Stimulated activated CD4-positive, alpha-beta T cell treated with anti-CD3 and anti-CD28 coated beads, Interleukin-4, amount 100 ng/mL, for 1 hour (primary cell): ENCODE measurements around the gene BLM.
A peak's percentile ranks its signal among the peaks of the same experiment; 100 is the strongest.
"Not testable (repeated sequence)": the region's sequence is repeated elsewhere in the genome, so short reads cannot be mapped to it uniquely, and the experiment has no call there.

Source experiments
- DNase-seq: peaks from one replicate; pipeline ENCODE4 v3.0.0-alpha.2; 2020

The BLM gene

DNA sequence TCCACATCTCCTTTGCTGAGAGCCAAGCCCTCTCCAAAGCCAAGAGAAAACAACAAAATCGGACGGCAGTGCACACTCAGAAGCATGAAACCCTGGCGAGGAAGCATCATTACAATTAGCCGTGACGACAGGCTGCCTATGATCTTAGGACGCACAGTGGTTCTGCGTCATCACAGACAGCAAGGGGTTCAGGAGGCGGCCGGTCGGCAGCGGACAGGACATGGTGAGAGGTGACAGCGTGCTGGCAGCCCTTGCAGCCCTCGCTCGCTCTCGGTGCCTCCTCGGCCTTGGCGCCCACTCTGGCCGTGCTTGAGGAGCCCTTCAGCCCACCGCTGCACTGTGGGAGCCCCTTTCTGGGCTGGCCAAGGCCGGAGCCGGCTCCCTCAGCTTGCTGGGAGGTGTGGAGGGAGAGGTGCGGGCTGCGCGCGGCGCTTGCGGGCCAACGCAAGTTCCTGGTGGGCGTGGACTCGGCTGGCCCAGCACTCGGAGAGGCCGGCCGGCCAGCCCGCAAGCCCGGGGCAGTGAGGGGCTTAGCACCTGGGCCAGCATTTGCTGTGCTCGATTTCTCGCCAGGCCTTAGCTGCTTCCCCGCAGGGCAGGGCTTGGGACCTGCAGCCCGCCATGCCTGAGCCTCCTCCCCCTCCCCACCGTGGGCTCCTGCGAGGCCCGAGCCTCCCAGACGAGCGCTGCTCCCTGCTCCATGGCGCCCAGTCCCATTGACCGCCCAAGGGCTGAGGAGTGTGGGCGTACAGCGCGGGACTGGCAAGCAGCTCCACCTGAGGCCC lies 108.2 kb downstream of the BLM start:
- not testable (repeated sequence) for DNase-seq

DNA sequence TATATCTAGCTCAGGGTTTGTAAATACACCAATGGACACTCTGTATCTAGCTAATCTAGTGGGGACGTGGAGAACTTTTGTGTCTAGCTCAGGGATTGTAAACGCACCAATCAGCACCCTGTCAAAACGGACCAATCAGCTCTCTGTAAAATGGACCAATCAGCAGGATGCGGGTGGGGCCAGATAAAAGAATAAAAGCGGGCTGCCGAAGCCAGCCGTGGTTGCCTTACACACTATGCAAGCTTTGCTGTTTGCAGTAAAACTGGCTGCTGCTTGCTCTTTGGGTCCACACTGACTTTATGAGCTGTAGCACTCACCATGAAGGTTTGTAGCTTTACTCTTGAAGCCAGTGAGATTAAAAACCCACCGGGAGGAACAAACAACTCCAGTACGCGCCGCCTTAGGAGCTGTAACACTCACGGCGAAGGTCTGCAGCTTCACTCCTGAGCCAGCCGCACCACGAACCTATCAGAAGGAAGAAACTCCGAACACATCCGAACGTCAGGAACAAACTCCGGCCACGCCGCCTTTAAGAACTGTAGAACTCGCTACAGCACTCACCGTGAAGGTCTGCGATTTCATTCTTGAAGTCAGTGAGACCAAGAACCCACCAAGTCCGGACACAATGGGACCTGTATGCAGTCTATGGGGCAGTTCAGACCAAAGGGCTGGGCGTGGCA lies 109.2 kb downstream of the BLM start:
- DNase-seq, result not testable (repeated sequence)

DNA sequence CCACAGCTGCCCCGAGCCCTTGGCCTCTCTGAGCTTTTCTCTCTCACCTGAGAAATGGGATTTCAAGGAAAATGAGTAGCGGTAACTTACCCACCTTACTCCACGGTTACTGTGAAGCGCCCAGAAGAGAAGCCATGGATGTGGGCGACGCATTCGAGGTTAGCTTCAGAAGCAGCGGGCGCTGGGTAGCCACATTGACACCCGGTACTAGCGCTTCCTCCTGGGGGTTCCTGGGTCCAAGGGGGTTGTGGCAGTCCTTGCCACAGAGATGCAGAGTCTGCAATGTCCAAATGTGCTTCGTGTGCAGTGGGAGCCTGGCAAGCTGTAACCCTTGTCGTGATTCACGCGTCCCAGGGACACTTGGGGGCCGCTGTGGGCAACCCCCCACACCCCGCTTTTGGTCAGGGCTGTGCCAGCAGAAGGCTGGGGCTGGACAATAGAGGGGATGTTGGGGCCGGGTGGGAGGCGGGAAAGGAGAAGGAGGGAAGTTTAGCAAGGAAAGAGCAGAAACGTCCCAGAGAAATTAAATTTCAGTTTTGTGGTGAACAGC lies 109.8 kb downstream of the BLM start:
- no peak for DNase-seq

DNA sequence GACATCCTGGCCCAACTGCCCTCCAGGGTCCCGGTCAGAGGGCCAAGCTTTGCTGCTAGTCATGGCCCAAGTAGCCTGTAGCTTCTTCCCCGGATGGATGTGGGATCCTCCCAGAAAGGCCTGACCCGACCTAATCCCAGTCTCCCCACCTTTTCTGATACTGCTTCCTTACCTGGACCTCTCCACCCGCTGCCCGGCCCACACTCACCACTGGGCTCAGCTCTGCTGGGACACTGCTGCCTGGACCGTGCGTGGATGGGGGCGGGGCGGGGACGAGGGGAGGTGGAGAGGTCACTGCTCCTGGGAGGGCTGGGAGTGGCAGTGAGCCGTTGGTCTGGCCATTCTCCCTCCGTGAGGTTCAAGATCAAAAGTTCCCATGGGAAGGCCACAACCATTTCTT lies 111.0 kb downstream of the BLM start:
- no peak for DNase-seq

GRCh38 chr15:90829126-90829525 lies 112.0 kb downstream of the BLM start:
- DNase-seq, result no peak

DNA sequence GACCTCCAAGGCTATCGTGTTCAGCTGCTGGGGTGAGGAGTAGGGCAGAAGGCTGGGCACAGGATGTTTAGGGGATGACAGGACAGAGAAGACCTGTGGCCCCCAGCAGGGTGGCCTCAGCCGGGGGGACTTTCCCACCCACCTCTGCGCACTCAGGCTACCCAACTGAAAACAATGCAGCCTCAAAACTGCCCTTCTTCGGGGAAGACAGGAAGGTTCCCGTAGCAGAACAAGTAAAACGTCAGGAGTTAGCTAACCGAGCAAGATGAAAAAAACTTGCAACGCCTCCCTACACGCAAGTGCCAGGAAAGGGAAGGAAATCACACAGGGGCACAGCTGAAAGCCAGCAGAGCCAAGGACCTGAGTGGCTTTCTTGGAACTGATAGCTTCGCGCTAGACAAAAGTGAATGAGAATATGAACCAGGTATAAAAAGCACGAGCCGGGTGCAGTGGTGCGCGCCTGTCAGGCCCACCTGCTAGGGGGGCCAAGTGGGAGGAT lies 112.8 kb downstream of the BLM start:
- DNase-seq, result no peak

DNA sequence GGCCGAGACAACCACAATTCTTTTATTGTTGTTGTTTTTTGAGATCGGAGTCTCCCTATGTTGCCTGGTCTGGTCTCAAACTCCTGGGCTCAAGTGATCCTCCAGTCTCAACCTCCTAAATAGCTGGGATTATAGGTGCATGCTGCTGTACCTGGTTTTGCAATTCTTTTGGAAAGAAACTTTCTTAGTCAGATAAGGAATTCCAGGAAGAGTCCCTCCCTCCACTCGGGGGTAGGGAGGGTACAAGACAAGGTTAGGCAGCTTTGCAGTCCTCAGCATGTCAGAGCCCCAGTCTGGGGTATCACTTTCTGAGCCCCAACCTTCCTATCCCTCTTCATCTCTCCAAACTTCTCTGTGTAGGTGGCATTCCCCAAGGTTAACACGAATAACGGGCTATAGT lies 117.5 kb downstream of the BLM start:
- DNase-seq, result no peak

GRCh38 chr15:90836296-90836871 lies 119.2 kb downstream of the BLM start:
- no peak for DNase-seq

GRCh38 chr15:90837094-90837493 lies 119.9 kb downstream of the BLM start:
- no peak for DNase-seq

GRCh38 chr15:90838139-90838538 lies 121.0 kb downstream of the BLM start:
- DNase-seq, result peak; percentile 85

DNA sequence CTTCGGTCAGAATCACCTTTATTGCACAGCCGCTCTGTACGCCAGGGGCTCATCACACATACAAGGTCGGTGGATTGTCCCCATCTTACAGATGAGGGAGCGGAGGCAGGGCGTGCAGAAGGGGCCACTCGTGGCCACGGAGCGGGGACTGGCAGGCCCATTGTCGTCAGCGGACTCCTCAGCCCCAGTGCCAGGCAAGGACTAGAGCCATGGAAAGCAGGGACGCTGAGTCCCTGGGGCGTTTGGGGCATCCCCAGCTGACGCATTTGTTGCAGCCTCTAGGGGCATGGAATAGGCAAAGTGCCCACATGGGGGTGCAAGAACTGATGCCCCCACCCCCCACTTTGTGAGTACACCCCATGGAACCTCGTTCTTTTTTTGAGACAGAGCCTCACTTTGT lies 121.4 kb downstream of the BLM start:
- no peak for DNase-seq

DNA sequence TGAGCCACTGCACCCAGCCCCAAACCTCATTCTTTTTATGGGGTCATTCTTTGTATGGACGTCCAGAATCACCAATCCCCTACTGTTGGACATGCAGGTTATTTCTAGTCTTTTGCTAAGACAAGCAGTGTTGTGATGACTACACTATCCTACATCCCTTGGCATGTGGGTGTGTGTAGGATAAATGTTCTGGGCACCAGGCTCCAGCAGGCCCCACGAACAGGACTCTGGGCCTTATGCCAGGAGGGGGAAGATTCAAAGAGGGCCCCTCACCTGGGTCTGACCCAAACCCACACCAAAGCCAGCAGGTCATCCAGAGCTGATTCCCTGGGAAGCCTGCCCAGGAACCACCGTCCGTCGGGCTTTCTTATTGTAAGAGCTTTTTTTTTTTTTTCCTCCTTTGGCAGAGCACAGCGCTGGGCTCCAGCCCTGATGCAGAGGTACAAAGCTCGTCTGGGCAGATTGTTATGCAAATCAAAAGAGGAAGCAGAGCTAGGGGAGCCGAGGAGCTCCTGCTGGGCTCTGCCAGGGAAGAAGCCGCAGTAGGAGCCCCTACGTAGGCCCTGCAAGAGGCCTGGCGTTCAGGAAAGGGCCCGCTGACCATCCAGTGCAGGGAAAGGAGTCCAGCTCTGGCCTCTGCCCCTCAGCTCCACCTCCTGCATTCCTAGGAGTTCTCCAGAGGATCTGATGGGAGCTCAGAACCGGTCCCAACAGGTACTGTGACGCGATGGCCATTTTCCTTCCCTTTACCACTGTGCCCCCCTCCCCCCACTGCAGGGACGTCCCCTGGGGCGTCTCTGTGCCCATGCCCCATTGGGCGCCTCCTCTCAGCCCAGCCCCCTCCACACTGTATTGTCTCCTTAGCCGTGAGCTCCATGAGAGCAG lies 122.3 kb downstream of the BLM start:
- no peak for DNase-seq

DNA sequence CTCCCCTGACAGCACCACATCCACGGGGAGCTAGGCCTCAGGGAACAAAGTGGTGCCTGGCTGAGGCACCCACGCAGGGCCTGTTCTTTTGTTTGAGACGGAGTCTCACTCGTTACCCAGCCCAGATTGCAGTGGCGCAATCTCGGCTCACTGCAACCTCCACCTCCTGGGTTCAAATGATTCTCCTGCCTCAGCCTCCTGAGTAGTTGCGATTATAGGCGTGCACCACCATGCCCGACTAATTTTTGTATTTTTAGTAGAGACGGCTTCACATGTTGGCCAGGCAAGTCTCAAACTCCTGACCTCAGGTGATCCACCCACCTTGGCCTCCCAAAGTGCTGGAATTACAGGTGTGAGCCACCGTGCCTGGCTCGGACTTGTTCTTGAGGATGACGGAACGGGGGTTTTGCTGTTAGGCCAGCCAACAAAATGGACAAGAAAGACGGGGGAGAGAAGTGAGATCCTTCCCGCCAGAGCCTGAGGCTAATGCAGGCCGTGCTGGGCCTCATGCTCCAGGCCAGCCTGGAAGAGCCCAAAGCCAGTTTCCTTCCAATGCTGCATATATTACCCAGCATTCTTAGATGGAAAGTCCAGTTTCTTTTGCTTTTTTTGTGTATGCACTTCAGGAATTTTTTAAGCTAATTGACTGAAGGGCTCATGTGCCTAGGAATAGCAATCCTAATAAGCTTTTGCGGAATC lies 123.2 kb downstream of the BLM start:
- DNase-seq, result no peak

DNA sequence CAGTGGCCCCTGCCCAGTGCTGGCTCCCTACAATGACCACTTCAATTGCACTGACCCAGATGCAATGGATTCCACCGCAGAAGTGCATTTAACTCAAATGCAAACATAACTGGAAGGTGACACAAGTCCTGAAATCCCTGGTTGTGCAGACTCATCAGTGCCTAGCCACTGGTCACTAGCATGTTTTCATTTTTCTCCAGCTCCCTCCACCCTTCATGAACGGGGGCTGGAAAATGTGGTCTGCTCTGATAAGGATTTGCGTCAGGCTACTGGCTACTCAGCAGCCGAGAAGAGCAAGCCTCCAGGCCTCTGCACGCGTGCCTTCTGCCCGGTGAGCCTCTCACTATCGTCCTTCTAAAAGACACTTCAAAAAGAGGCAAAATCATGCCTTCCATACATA lies 123.8 kb downstream of the BLM start:
- DNase-seq, result no peak

DNA sequence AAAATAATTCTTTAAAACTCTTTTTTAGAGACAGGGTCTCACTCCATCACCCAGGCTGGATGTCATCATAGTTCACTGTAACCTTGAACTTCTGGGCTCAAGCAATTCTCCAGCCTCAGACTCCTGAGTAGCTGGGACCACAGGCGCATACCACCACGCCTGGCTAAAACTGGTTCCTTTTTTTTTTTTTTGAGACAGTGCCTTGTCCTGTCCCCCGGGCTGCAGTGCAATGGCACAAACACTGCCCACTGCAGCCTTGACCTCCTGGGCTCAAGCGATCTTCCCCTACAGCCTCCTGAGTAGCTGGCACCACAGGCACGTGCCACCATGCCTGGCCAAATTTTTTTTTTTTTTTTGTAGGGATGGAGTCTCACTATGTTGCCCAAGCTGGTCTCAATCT lies 127.5 kb downstream of the BLM start:
- DNase-seq, result no peak

DNA sequence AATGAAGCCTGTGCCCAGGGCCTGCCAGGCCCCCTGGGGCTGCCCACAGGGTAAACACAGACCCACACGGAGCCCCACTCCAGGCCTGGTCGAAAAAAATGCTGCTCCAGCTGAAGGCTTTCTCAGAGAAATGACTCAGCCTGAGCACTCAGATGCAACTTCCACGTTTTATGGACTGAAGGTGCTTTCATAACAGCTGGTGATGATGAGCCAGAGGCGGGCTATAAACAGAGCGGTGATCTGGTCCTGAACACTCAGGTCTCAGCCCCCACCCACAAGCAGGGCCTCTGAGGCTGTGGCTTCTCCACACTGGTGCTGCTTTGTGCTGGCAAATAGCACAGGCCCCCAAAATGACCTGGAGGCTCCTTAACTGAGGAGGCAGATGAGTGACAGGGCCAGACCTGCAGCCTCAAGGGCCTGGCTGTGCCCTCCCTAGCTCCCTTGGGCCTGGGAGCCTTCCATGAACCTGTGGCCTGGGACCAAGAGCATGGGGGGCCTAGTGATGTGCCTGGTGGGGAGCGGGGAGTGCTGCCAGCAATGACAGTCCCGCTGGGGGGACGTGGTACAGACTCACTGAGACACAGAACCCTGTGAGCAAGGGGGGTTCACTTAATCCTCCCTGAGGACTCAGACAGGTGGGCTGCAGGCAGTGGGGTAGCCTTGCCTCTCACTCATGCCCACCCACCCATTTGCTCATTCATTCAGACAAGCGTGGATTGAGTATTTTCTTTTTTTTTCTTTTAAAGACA lies 128.2 kb downstream of the BLM start:
- DNase-seq, result no peak

DNA sequence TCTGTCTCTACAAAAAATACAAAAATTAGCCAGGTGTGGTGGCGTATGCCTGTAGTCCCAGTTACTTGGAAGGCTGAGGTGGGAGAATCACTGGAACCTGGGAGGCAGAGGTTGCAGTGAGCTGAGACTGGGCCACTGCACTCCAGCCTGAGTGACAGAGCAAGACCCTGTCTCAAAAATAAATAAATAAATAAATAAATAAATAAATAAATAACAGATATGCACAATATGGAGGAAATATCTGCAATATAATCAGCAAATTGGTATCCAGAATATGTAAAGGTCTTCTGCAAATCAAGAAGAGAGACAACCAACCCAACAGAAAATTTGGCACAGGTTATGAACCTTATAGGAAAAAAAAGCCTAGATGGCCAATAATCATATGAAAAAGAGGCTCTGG lies 132.3 kb downstream of the BLM start:
- DNase-seq, result not testable (repeated sequence)

- DNase-seq, result no peak
These were observed 134.0 kb downstream of the BLM start for GRCh38 chr15:90851114-90851513.

- DNase-seq, result no peak
These were observed 134.8 kb downstream of the BLM start for GRCh38 chr15:90851940-90852339.

- DNase-seq, result no peak
These were observed 138.0 kb downstream of the BLM start for GRCh38 chr15:90855139-90855538.

DNA sequence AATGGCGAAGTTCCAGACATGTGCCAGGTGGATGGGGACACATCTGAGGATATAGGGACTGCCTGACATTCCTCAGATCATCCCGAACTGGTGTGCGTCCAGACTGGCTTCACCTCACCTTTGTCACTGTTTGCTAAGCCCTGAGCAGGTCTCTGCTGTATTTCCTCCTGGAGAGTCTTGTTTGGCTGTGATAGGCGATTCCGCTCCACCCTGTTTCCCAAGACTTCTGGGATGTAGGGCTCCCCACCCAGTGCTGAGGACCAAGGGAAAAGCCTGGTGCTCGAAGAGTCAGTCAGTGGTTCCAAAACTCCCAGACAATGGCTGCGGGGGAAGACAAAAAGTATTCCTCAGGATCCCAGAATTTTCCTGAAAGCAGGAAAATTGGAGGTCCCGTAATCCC lies 140.2 kb downstream of the BLM start:
- DNase-seq, result no peak
